Hepatocyte (in vitro differentiated cells): Measurements from ENCODE around the gene TIMP4.

Experiments
- CTCF ChIP-seq: fragments of 200-600 bp; sonication (generic); IDR thresholded peaks from 2 replicates; pipeline ENCODE4 v1.5.1; 2016; ENCODE audit warnings: antibody characterized with exemption, mild to moderate bottlenecking; ENCODE audit not compliant: poor library complexity
- EZH2 ChIP-seq: fragments of 200-600 bp; sonication (generic); IDR thresholded peaks from 2 replicates; pipeline ENCODE4 v1.6.1; 2016; ENCODE audit warnings: antibody characterized with exemption, mild to moderate bottlenecking, borderline replicate concordance
- EZH2phosphoT487 ChIP-seq: fragments of 200-600 bp; sonication (generic); IDR thresholded peaks from one replicate; pipeline ENCODE4 v1.6.1; 2018; ENCODE audit warnings: antibody characterized with exemption, mild to moderate bottlenecking, low read depth, moderate library complexity; ENCODE audit not compliant: unreplicated experiment, severe bottlenecking

- TF ChIP-seq CTCF (no peak), EZH2 (no peak), EZH2phosphoT487 (no peak)
These were observed 20.7 kb upstream of the TIMP4 start for GRCh38 chr3:12179441-12179840.
